HG03196 (cell line): ENCODE data around the gene CCDC184.

Experiments
- ATAC-seq: cut with Tn5 transposase; IDR thresholded peaks from one replicate; pipeline ENCODE4 v1.9.1; 2021; ENCODE audit not compliant: unreplicated experiment

The CCDC184 gene

DNA sequence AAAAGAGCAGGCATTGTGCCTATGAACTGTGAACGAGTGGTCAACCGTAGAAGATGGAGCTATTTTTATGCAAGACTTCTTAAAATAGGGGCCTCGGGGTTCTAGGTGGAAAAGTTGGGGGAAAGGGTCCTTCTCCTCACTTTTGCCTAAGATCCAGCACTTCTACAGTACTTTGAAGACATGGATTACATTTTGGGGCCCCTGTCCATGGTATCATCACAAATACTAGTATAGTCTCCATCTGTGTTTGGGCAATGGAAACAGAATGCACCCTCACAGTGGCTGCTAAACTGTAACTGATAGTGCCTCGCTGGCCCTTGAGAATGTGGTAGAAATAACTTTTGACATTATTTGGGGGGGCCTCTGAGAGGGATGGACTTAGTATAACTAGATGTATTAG lies 5.5 kb upstream of the CCDC184 start:
- ATAC-seq, result no peak

GRCh38 chr12:48179466-48179865 lies 4.0 kb upstream of the CCDC184 start:
- no peak for ATAC-seq

DNA sequence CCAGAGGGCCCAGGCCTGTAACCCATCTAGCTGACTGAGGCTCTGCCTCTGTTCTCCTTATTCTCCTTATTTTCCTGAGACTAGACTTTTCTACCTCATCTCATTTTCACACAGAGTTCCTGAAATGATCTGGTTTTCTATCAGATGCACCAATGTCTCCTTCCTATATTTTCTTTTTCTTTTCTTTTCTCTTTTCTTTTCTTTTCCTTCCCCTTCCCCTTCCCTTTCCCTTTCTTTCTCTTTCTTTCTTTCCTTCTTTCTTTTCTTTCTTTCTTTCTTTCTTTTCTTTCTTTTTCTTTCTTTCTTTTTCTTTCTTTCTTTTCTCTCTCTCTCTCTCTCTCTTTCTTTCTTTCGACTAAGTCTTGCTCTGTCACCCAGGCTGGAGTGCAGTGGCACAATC lies 3.0 kb upstream of the CCDC184 start:
- ATAC-seq, result no peak

DNA sequence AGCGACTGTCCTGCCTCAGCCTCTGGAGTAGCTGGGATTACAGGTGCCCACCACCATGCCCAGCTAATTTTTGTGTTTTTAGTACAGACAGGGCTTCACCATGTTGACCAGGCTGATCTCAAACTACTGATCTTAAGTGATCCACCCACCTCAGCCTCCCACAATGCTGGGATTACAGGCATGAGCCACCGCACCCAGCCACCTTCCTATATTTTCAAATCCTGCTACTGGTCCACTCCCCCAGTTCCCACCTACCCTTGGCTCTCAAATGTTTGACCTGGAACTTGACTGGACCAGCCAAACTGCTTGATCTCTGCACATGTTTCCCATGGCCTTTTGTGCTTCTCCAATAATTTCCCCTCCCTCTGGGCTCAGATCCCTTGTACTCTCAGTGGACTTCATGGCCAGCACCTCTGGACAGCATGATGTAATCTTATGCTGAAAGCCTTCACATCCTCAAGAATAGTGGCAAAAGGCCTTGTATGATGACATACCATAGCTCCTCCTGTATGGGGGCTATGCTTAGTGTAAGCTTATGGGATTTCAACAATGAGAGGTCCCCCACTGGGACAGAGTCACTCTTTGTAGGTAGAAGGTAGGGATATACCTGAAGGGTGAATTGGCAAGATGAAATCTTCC lies 2.5 kb upstream of the CCDC184 start:
- ATAC-seq, result no peak

- peak; percentile 5 for ATAC-seq
Observed at GRCh38 chr12:48182631-48183030, 813 bp upstream of the CCDC184 start.

GRCh38 chr12:48183876-48184548 lies 568 bp downstream of the CCDC184 start:
- no peak for ATAC-seq

- no peak for ATAC-seq
Observed at GRCh38 chr12:48184549-48184922, 1.1 kb downstream of the CCDC184 start.

DNA sequence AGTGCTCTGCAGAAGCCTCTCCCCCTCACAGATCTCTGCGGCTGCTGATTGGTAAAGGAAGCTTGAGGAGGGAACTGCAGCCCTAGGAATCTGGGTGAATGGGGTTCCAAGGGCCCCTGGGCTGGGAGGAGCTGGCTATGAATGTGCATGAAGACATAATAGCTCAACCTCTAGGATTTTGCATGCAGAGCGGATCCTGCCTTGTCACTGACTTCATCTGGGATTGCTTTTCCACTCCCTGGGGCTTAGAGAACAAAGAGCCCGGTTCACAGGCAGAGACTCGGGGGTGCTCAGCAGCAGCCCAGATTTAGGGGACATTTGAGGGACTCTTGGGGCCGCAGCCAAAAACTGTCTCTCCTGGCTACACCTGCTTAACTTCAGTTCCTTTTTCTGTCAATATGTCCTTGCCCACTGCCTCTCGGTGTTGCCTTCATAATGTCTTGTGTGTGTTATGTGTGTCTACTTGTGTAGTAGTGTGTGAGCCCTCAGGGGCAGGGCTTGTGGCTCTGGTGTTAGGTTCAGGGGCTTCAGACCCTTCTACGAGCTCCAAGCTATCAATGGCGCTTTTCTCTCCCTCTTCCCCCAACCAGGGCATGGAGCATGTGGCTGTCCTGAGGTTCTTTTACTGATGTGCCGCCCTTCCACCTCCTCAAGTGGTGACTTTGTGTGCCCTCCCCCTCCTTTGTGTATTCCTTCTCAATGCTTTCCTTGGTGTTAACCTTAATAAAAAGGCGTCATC lies 1.9 kb downstream of the CCDC184 start:
- no peak for ATAC-seq

DNA sequence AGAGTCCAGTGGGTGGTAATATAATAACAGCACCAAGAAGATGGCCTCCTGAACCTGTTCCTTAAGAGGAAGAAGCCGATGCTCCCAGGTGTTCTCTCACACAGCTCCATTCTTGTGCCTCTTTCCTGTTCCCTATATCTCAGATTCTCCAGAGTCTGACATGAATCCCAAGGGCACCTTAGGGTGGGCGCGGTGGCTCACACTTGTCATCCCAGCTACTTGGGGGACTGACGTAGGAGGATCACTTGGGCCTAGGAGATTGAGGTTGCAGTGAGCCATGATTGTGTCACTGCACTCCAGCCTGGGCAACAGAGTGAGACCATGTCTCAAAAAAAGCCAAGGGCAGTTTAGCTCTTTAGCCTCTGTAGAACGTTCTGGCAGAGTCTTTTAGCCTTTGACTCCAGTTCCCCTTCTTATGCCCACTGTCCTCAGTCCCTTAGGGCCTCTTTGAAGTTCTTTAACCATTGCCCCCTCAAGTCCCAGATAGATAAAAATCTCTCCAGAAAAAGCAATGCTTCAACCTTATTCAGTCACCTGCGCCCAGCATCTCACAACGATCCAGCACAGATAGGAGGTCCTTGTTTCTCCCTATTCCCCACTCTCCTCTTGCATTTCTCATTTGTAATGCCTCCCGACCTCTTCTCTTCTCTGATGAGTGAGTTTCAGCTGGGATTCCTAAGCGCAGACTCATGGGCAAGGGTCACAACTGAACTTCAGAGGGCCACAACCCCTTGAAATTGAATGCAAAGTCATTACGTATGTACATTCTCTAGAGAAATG lies 4.7 kb downstream of the CCDC184 start:
- no peak for ATAC-seq

- ATAC-seq, result no peak
Observed at GRCh38 chr12:48189331-48190125, 6.1 kb downstream of the CCDC184 start.

GRCh38 chr12:48191096-48191495 lies 7.7 kb downstream of the CCDC184 start:
- ATAC-seq, result no peak

DNA sequence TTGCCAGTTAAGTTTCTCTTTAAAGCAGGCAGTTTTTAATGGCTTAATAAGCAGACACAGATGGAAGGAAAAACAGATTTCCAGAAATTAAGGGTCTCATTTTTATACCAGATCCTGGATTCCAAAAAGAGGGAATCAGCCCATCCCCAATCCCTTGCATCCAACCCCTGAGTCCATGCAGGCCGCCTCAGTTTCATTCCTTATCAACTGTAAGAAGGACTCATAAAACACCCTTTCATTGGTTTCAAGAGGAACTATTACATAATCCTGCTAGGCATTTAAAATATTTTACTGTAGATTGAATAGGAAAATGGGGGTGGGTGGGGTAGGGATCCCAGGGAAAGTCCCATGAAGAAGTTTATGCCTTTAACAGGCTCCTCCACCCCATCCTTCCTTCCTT lies 9.4 kb downstream of the CCDC184 start:
- ATAC-seq, result no peak

GRCh38 chr12:48193623-48194022 lies 10.2 kb downstream of the CCDC184 start:
- no peak for ATAC-seq

- no peak for ATAC-seq
Observed at GRCh38 chr12:48194799-48195201, 11.4 kb downstream of the CCDC184 start.

DNA sequence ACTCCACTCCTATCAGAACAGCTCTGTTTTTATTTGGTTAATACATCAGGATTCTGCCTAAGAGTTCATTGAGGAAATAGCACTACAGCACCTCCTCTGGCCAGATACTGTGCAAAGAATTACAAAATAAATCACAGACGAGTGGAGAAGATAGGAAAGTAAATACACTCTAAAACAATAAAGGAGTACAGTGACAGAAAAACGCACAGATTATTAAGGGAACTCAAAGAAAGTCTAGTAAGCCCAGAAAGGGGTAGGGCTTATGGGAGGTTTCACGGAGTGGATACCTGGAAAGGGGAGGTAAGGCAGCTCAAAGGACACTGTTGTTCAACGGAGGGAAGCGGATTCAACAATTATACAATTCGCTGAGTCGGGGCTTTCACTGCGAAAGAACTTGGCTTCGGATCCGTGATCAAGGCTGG lies 14.1 kb downstream of the CCDC184 start:
- no peak for ATAC-seq

DNA sequence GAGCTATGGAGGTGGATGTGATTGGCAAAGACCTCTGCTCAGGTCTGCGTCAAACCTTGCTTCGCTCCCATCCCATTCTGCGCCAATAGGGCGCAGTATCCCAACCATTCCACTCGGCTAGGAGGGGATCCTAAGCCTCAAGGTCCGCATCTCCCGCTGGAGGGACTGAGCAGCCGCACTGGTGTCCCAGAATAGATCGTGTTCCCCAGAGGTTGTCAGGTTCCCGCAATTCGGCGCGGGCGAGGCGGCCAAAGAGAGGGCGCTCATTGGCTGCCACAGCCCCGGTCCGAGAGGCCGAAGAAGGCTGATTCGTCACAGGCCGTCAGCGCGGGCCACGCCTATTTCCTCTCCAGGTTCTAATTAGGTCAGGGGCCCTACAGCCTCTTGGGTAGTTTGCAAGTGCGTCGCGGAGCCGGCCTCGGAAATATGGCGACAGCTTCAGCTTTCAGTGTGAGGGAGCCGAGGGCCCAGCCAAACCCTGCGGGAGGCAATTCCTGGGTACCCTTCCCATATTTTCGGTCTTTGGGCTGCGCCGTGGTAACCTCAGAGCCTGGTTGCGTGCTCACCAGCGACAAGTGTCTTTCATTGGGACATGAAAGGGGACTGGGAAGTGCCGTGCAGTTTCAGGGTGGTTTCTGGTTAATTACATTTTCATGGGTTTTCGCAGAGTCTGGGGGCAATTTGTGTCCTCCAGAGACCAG lies 14.7 kb downstream of the CCDC184 start:
- ATAC-seq, result peak; percentile 99

- peak; percentile 13 for ATAC-seq
Observed at GRCh38 chr12:48198672-48198971, 15.2 kb downstream of the CCDC184 start.

- ATAC-seq, result no peak
Observed at GRCh38 chr12:48198985-48199384, 15.5 kb downstream of the CCDC184 start.

DNA sequence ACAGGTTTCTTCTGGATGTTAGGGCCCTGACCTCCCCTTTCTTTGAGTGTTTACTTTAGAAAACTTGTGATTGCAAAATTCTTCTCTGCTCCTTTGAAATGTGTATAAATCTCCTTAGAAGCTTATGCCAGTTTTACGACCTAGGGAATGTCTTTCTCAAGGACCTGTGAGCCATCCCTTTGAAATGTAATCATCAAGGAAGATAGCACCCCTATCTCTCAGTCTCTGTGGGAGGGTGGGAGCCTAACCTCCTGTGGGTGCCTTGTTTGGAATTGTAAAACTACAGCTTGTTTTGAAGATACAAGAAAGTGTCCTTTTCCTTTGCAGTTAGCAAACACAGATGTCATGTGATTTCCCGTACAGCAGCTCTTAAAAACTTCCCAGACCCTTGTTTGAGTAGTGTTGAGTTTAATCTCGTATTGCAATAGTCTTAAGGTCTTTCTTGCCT lies 16.4 kb downstream of the CCDC184 start:
- no peak for ATAC-seq

- ATAC-seq, result no peak
Observed at GRCh38 chr12:48201091-48201490, 17.6 kb downstream of the CCDC184 start.
